ENCODE measurements around the gene FOSL2. TPM values are rescaled to one million over a fixed set of nuclear protein-coding genes. Genes with fewer than 3 reads are reported as not detected.
A peak's percentile ranks its signal among the peaks of the same experiment; 100 is the strongest.

Gene FOSL2
- total RNA-seq, 1 donor from 2014 or later, result 1.3 TPM

DNA sequence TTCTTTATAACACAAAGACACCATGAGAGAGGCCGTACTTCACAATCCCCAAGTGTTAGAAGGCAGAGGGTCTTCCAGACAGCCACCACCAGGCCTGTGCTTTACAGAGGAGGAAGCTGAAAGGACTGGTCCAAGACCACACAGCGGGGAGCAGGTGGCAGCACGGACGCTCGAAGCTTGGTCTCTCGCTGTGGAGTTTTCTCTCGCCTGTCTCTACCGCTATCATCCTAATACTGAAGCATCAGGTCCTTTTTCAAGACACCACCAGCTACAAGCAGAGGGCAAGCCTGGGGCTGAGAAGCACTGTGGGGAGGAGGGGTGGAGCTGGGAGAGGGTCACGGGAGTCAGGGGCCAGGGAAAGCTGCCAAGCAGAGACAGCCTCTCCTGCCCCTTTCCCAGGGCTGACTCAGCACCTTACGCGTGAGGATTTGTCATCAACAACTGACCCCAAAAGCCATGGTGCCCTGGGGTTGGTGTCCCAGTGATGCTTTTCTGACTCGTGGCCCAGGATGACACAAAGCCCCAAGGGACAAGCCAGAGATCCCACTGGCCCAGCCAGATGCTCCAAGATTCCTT is 31.9 kb upstream of the FOSL2 start:
- no peaks in the 10 kb centered on the region for H3K79me2 ChIP-seq (ENCODE audit: low read depth)
- no peaks in the 10 kb centered on the region for H4K20me1 ChIP-seq (ENCODE audit: low read depth)
- H3K9me3 Mint-ChIP-seq, result no peaks in the 10 kb centered on the region
- H3K4me1 Mint-ChIP-seq, result peaks cover 53% of the 10 kb centered on the region
- H3K4me1 ChIP-seq, result peaks cover 8% of the 10 kb centered on the region
- H3K27ac Mint-ChIP-seq, result peak overlapping the region; percentile 79
- no peak overlapping the region for H2AFZ ChIP-seq (replicated peaks)
- no peaks in the 10 kb centered on the region for H3K36me3 Mint-ChIP-seq
- H3F3A ChIP-seq (ENCODE audit: low read depth), result no peaks in the 10 kb centered on the region
- no peak overlapping the region for H3K27ac ChIP-seq
- no peak for TF ChIP-seq EZH2phosphoT487 (IDR thresholded peaks at IDR 0.05)
- no peak for TF ChIP-seq EZH2 (IDR thresholded peaks at IDR 0.05)
- TF ChIP-seq, protein P1, sequence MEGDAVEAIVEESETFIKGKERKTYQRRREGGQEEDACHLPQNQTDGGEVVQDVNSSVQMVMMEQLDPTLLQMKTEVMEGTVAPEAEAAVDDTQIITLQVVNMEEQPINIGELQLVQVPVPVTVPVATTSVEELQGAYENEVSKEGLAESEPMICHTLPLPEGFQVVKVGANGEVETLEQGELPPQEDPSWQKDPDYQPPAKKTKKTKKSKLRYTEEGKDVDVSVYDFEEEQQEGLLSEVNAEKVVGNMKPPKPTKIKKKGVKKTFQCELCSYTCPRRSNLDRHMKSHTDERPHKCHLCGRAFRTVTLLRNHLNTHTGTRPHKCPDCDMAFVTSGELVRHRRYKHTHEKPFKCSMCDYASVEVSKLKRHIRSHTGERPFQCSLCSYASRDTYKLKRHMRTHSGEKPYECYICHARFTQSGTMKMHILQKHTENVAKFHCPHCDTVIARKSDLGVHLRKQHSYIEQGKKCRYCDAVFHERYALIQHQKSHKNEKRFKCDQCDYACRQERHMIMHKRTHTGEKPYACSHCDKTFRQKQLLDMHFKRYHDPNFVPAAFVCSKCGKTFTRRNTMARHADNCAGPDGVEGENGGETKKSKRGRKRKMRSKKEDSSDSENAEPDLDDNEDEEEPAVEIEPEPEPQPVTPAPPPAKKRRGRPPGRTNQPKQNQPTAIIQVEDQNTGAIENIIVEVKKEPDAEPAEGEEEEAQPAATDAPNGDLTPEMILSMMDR (IDR thresholded peaks at IDR 0.05), result no peak
- H3K27me3 ChIP-seq, result no peaks in the 10 kb centered on the region
- DNase-seq (ENCODE audit: low spot score), result no peak
- no peak overlapping the region for H3K4me2 ChIP-seq
- H3K9me3 ChIP-seq (ENCODE audit: low read depth), result no peaks in the 10 kb centered on the region
- no peaks in the 10 kb centered on the region for H3K36me3 ChIP-seq
- no peak overlapping the region for H3K9ac ChIP-seq
- peaks cover 11% of the 10 kb centered on the region for H3K27me3 Mint-ChIP-seq (ENCODE audit: insufficient read depth, low read depth)
- H3K4me3 Mint-ChIP-seq, result no peak overlapping the region
- no peak overlapping the region for H3K4me3 ChIP-seq

- Histone ChIP-seq H3K4me2 (no peak overlapping the region), H3K9ac (no peak overlapping the region), H3K79me2 (ENCODE audit: low read depth) (no peaks in the 10 kb centered on the region), H3F3A (ENCODE audit: low read depth) (no peaks in the 10 kb centered on the region), H3K4me1 (peaks cover 8% of the 10 kb centered on the region), H3K9me3 (ENCODE audit: low read depth) (no peaks in the 10 kb centered on the region), H3K4me3 (no peak overlapping the region), H3K27ac (no peak overlapping the region), H3K27me3 (no peaks in the 10 kb centered on the region), H3K36me3 (no peaks in the 10 kb centered on the region), H2AFZ (replicated peaks) (no peak overlapping the region), H4K20me1 (ENCODE audit: low read depth) (no peaks in the 10 kb centered on the region)
- H3K27me3 Mint-ChIP-seq (ENCODE audit: insufficient read depth, low read depth), result peaks cover 11% of the 10 kb centered on the region
- H3K27ac Mint-ChIP-seq, result peak overlapping the region; percentile 48
- no peaks in the 10 kb centered on the region for H3K9me3 Mint-ChIP-seq
- H3K4me1 Mint-ChIP-seq, result peaks cover 55% of the 10 kb centered on the region
- DNase-seq (ENCODE audit: low spot score), result no peak
- H3K36me3 Mint-ChIP-seq, result no peaks in the 10 kb centered on the region
- H3K4me3 Mint-ChIP-seq, result peak overlapping the region; percentile 57
- TF ChIP-seq EZH2 (IDR thresholded peaks at IDR 0.05) (no peak), EZH2phosphoT487 (IDR thresholded peaks at IDR 0.05) (no peak)
- TF ChIP-seq, protein P1 (IDR thresholded peaks at IDR 0.05), result no peak
These were observed 30.5 kb upstream of the FOSL2 start for GRCh38 chr2:28361991-28362710.

DNA sequence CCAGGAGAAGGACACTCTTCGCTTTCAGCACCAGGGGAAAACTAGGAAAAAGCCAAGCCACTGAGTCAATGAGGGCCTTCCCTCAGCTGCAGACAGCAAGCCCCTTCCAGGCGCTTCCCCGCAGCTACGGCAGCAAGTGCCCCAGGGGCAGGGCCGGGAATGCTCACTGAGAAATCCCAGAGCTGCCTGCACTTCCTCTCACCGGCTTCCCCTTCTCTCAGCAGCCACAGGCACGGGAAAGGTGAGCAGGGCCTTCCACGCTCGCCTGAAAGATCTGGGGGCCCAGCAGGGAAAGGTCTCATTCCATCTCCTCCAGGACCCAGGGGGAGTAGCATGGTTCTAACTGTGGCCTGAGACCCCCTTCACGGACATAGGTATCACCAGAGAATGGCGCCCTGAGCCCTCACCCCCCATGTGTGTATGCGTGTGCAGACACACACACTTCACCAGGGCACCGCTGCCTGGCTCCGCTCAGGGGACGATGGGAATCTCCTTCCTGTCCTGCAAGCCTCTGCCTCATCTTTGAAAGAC is 29.6 kb upstream of the FOSL2 start:
- DNase-seq (ENCODE audit: low spot score), result no peak
- H3K4me3 Mint-ChIP-seq, result no peak overlapping the region

More for the DNA sequence above, 29.6 kb upstream of the FOSL2 start:
- no peak for TF ChIP-seq EZH2 (IDR thresholded peaks at IDR 0.05)
- no peak for TF ChIP-seq EZH2phosphoT487 (IDR thresholded peaks at IDR 0.05)
- TF ChIP-seq, protein P1 (IDR thresholded peaks at IDR 0.05), result no peak
- no peaks in the 10 kb centered on the region for H3K79me2 ChIP-seq (ENCODE audit: low read depth)
- no peak overlapping the region for H3K9ac ChIP-seq
- Mint-ChIP-seq H3K9me3 (no peaks in the 10 kb centered on the region), H3K36me3 (no peaks in the 10 kb centered on the region), H3K27ac (peak overlapping the region; percentile 88), H3K27me3 (ENCODE audit: insufficient read depth, low read depth) (peaks cover 11% of the 10 kb centered on the region), H3K4me1 (peaks cover 57% of the 10 kb centered on the region)
- H3K36me3 ChIP-seq, result no peaks in the 10 kb centered on the region
- H3K27ac ChIP-seq, result no peak overlapping the region
- no peaks in the 10 kb centered on the region for H3K27me3 ChIP-seq
- peaks cover 11% of the 10 kb centered on the region for H3K4me1 ChIP-seq
- H3K9me3 ChIP-seq (ENCODE audit: low read depth), result no peaks in the 10 kb centered on the region
- H4K20me1 ChIP-seq (ENCODE audit: low read depth), result no peaks in the 10 kb centered on the region
- H2AFZ ChIP-seq (replicated peaks), result peak overlapping the region; percentile 46
- no peak overlapping the region for H3K4me3 ChIP-seq
- H3K4me2 ChIP-seq, result no peak overlapping the region
- H3F3A ChIP-seq (ENCODE audit: low read depth), result no peaks in the 10 kb centered on the region
